Kidney (tissue), 14 donors: ENCODE data around the gene TMEM54. TPM values are rescaled to one million over a fixed set of nuclear protein-coding genes. Genes with fewer than 3 reads are reported as not detected.
A peak's percentile ranks its signal among the peaks of the same experiment; 100 is the strongest.

Experiments
- DNase-seq, 5 donors: peaks; one replicate each; pipeline ENCODE4 v3.0.0-alpha.2; 2013 to 2020
- FAIRE-seq: peaks from 2 replicates; lab custom pipeline; 2012; peaks lifted over from hg19 to GRCh38; lab: Jason Lieb, UNC
- H3K27ac ChIP-seq, 2 donors: one replicate each; pipeline ENCODE4 v1.7.0; 2013; ENCODE audit warnings: low read depth in 2 of 2, low read length in 2 of 2, inconsistent platforms in 1 of 2
- H3K27me3 ChIP-seq: one replicate; pipeline ENCODE4 v1.7.1; 2013; ENCODE audit warnings: low read length, inconsistent platforms; ENCODE audit not compliant: control insufficient read depth, insufficient read depth
- H3K36me3 ChIP-seq, 3 donors: one replicate each; pipeline versions ENCODE4 v1.7.0 to v1.7.1; 2013; ENCODE audit warnings: low read length in 3 of 3, control low read depth in 1 of 3, inconsistent platforms in 1 of 3; ENCODE audit not compliant: insufficient read depth in 3 of 3, control insufficient read depth in 2 of 3
- H3K4me1 ChIP-seq, 3 donors: one replicate each; pipeline versions ENCODE4 v1.7.0 to v1.7.1; 2013; ENCODE audit warnings: low read length in 3 of 3, inconsistent platforms in 1 of 3, low read depth in 1 of 3; ENCODE audit not compliant: control insufficient read depth in 2 of 3, insufficient read depth in 2 of 3
- H3K4me3 ChIP-seq, 3 donors: one replicate each; pipeline versions ENCODE4 v1.7.0 to v1.8.1; 2013; ENCODE audit warnings: low read length in 3 of 3, control low read depth in 1 of 3, inconsistent platforms in 1 of 3
- H3K9ac ChIP-seq, 3 donors: one replicate each; pipeline versions ENCODE4 v1.7.0 to v1.7.1; 2013; ENCODE audit warnings: low read length in 3 of 3, control low read depth in 1 of 3, inconsistent platforms in 1 of 3
- H3K9me3 ChIP-seq, 3 donors: one replicate each; pipeline versions ENCODE4 v1.7.0 to v1.7.1; 2013; ENCODE audit warnings: low read length in 3 of 3, control low read depth in 1 of 3, inconsistent platforms in 1 of 3; ENCODE audit not compliant: control insufficient read depth in 2 of 3, insufficient read depth in 1 of 3
- intact Hi-C: fragments of 100-400 bp; cut with DNase I; formaldehyde crosslinking; loops from one replicate; pipeline ENCODE4 v1.11.1; 2022
- polyA plus RNA-seq: library from polyadenylated mRNA; stranded (reverse); fragments of 350-450 nt; fragmentation: Illumina TruSeq; extraction: RNeasy Lipid Tissue Mini Kit (QIAGEN cat#74804); gene quantifications from one replicate; pipeline ENCODE4 v1.2.3, GENCODE V29; 2014; ENCODE audit warnings: low read depth, low replicate concordance; ENCODE audit not compliant: insufficient read depth
- total RNA-seq: library from RNA; stranded (reverse); fragmentation: NEBNext Ultra II Directional; extraction: Animal tissue kit (Norgen Biotek cat#: 25700); gene quantifications from one replicate; pipeline ENCODE4 v1.2.1, GENCODE V29; 2021
- TF ChIP-seq, protein P1 (sequence below): IDR thresholded peaks from 3 replicates; pipeline ENCODE4 v1.5.1; 2012; ENCODE audit warnings: mild to moderate bottlenecking, moderate library complexity, borderline replicate concordance; ENCODE audit not compliant: insufficient read depth; ENCODE audit errors: extremely low read depth
- donor health status: control.
- donor health status: control.
- donor health status: control.
- donor health status: control.
- donor health status: control.
- donor health status: DM: yes; HTN: yes; CAD: no.
- donor health status: Normal renal cell carcinoma (clear cell type).

Gene TMEM54
- total and polyA plus RNA-seq, 2 donors from 2014 or later, result 45.9 to 55.2 TPM

DNA sequence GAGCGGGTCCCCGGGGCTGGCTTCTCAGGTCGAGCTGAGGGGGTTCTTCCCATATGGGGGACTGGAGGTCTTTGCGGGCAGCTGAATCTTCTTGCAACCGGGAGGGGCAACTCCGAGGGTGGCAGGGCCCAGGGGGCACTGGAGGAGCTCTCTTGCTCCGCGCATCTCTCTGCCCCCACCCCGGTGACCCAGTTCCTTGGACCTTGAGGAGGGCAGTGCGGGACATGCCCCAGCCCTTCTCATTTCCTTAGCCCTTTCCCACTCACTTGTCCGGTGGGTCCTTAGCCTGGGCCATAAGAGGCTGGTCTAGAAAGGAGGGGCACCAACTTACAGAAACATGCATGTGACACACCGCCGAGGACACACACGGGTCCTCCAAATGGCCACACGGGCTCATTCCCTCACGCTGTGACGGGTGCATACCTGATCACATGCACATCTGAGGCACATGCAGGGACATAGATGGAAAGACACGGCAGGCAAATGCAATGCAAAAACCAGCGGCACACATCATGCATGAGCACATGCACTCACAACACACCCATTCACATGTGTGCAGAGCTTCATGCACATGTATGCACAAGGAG lies 14.3 kb downstream of the TMEM54 start:
- H3K27me3 ChIP-seq, result peaks cover 7% of the 10 kb centered on the region
- no peak overlapping the region for H3K27ac ChIP-seq
- intact Hi-C loops, result no loop called here
- H3K36me3 ChIP-seq, result no peaks in the 10 kb centered on the region
- no peak overlapping the region for H3K9ac ChIP-seq
- no peak for DNase-seq
- H3K4me1 ChIP-seq, result no peaks in the 10 kb centered on the region
- H3K9me3 ChIP-seq, result no peaks in the 10 kb centered on the region
- FAIRE-seq, result no peak
- TF ChIP-seq, protein P1, sequence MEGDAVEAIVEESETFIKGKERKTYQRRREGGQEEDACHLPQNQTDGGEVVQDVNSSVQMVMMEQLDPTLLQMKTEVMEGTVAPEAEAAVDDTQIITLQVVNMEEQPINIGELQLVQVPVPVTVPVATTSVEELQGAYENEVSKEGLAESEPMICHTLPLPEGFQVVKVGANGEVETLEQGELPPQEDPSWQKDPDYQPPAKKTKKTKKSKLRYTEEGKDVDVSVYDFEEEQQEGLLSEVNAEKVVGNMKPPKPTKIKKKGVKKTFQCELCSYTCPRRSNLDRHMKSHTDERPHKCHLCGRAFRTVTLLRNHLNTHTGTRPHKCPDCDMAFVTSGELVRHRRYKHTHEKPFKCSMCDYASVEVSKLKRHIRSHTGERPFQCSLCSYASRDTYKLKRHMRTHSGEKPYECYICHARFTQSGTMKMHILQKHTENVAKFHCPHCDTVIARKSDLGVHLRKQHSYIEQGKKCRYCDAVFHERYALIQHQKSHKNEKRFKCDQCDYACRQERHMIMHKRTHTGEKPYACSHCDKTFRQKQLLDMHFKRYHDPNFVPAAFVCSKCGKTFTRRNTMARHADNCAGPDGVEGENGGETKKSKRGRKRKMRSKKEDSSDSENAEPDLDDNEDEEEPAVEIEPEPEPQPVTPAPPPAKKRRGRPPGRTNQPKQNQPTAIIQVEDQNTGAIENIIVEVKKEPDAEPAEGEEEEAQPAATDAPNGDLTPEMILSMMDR, result no peak
- H3K4me3 ChIP-seq, result no peak overlapping the region

DNA sequence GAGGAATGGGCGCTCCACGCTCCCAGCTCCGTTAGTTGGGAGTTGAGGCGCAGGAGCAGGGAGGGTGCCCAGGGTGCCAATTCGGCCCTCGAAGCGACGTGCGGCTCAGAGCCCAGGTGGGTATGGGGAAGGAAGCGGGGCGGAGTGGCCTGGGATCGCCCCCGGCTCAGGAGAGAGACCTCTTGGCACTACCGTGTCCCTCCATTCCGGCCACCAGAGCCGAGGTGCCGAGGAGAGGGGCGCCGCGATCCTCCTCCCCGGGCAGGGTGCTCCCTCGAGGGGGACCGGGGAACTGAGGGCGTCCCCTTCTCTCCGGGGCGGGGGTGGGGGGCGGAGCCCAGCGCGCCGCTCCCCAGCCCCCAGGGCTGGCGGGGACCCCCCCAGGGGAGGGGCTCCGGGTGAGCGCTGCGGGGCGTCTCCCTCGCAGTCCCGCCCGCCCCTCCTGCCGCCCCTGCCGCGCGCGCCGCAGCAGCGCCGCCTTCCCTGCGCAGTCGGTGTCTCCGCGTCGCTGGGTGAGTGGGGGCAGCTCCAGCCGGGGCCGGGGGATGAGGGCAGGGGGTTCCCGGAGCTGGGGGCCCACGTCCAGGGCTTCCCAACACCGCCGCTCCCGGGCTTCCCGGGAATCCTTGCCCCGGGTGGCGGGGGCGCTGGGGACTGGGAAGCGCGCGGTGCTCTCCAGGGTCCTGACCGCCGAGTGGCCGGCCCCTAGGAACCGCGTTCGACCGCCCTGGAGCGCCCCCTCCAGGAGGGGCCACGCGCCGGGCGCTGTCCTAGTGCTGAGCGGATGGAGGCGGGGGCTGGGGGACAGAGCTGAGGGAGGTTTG lies 15.0 kb downstream of the TMEM54 start, which contains the start of gene HPCA:
TSS of gene HPCA (plus strand) at position 488 of the 824 bp plus-strand sequence. CDS start 2,408 bp downstream, outside the sequence.
- Histone ChIP-seq H3K9ac (no peak within 1 kb of the TSS), H3K36me3 (no peaks in the 10 kb centered on the region), H3K4me1 (no peaks in the 10 kb centered on the region), H3K27me3 (peaks cover 7% of the 10 kb centered on the region), H3K9me3 (no peaks in the 10 kb centered on the region), H3K27ac (no peak within 1 kb of the TSS), H3K4me3 (no peak within 1 kb of the TSS)
- DNase-seq, result peak; percentile 59 to 91 (median 86)
- intact Hi-C loops, result no loop called here
- FAIRE-seq, result no peak
- TF ChIP-seq, protein P1, result peak; percentile 33

DNA sequence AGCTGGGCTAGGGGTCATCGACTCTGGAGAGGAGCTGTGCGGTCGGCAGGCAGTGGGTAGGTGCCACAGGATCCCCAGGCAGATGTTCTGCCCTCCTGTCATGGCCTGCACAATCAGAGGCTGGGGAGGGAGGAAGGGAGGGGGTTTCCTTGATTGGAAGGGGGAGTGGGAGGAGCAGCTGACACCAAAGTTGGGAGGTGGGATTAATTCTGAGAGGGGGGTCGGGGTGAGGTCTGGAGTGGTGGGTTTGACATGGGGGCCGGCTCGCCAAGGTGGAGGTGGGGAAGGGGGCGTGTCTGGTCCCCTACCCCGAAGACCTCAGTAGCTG lies 15.5 kb downstream of the TMEM54 start:
- peak in 1 of 5 donors; percentile 18 for DNase-seq
- TF ChIP-seq, protein P1, result no peak
- Histone ChIP-seq H3K36me3 (no peaks in the 10 kb centered on the region), H3K9ac (no peak overlapping the region), H3K9me3 (no peaks in the 10 kb centered on the region), H3K4me1 (no peaks in the 10 kb centered on the region), H3K27me3 (peaks cover 7% of the 10 kb centered on the region), H3K27ac (no peak overlapping the region), H3K4me3 (no peak overlapping the region)
- intact Hi-C loops, result no loop called here
- FAIRE-seq, result no peak
